Fibroblast of mammary gland (primary cell): Measurements from ENCODE around the gene PDX1.

ENCODE experiments used
- DNase-seq: peaks from one replicate; pipeline ENCODE4 v3.0.0-alpha.2; 2010; ENCODE audit warnings: low read depth
- H3K4me3 ChIP-seq: 2 replicates; pipeline ENCODE4 v1.5.1; 2011; ENCODE audit warnings: low read depth, mild to moderate bottlenecking, low read length, moderate library complexity; ENCODE audit not compliant: control insufficient read depth
- CTCF ChIP-seq: conservative IDR thresholded peaks from 2 replicates; pipeline ENCODE4 v1.5.1; 2011; ENCODE audit warnings: low read depth, low read length, inconsistent platforms; ENCODE audit not compliant: control insufficient read depth, insufficient read depth

The PDX1 gene

GRCh38 chr13:27952876-27953675 is 33.3 kb downstream of the PDX1 start:
- no peak for TF ChIP-seq CTCF
- H3K4me3 ChIP-seq = no peak overlapping the region
- no peak for DNase-seq

- H3K4me3 ChIP-seq = peak overlapping the region; percentile 20
- peak; percentile 57 for DNase-seq
- no peak for TF ChIP-seq CTCF
These were observed 34.0 kb downstream of the PDX1 start for GRCh38 chr13:27953676-27954405.

GRCh38 chr13:27954406-27954851 is 34.6 kb downstream of the PDX1 start:
- no peak for DNase-seq
- no peak for TF ChIP-seq CTCF
- peak overlapping the region; percentile 20 for H3K4me3 ChIP-seq

GRCh38 chr13:27955014-27955591 is 35.3 kb downstream of the PDX1 start:
- no peak for TF ChIP-seq CTCF
- H3K4me3 ChIP-seq = no peak overlapping the region
- DNase-seq = no peak

GRCh38 chr13:27956576-27957300 is 36.9 kb downstream of the PDX1 start:
- TF ChIP-seq CTCF = no peak
- H3K4me3 ChIP-seq = no peak overlapping the region
- no peak for DNase-seq

- no peak overlapping the region for H3K4me3 ChIP-seq
- TF ChIP-seq CTCF = no peak
- no peak for DNase-seq
These were observed 40.2 kb downstream of the PDX1 start for GRCh38 chr13:27959976-27960361.
